ENCODE measurements around the gene MMEL1.

DNA sequence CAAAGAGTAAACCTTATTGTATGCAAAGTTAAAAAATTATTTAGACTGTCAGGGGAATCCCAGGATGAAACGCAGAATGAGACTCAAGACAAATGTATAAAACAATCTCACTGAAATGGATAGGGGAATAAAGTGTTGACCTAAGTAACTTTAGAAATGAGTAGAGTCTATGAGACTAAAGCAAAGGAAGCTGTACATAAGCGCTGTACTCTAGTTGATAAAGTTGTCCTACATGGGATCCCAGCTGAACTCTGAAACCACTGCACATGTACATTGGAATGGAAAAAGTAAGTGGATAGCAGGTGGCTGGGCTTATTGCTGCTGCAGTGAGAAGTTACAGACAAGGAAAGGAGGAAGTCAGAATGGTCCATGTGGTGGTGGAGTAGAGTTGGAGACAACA, 18.7 kb downstream of the MMEL1 start:
- TF ChIP-seq, protein P1, sequence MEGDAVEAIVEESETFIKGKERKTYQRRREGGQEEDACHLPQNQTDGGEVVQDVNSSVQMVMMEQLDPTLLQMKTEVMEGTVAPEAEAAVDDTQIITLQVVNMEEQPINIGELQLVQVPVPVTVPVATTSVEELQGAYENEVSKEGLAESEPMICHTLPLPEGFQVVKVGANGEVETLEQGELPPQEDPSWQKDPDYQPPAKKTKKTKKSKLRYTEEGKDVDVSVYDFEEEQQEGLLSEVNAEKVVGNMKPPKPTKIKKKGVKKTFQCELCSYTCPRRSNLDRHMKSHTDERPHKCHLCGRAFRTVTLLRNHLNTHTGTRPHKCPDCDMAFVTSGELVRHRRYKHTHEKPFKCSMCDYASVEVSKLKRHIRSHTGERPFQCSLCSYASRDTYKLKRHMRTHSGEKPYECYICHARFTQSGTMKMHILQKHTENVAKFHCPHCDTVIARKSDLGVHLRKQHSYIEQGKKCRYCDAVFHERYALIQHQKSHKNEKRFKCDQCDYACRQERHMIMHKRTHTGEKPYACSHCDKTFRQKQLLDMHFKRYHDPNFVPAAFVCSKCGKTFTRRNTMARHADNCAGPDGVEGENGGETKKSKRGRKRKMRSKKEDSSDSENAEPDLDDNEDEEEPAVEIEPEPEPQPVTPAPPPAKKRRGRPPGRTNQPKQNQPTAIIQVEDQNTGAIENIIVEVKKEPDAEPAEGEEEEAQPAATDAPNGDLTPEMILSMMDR (IDR thresholded peaks at IDR 0.05): no peak
- no peak for TF ChIP-seq POLR2AphosphoS5 (IDR thresholded peaks at IDR 0.05)
